ENCODE data around the gene LAMB3.

LAMB3 gene

GRCh38 chr1:209647156-209647555 is 5.1 kb downstream of the LAMB3 start:
- H3K4me3 ChIP-seq (ENCODE audit: extremely low read depth, insufficient read depth, low read length, poor library complexity, severe bottlenecking): no peak overlapping the region

GRCh38 chr1:209646558-209646957 is 5.7 kb downstream of the LAMB3 start:
- no peaks in the 10 kb centered on the region for H3K9me3 ChIP-seq (ENCODE audit: control insufficient read depth, low read length)
- no peak overlapping the region for H3K4me3 ChIP-seq (ENCODE audit: extremely low read depth, insufficient read depth, low read length, poor library complexity, severe bottlenecking)
- no peaks in the 10 kb centered on the region for H3K36me3 ChIP-seq (ENCODE audit: control insufficient read depth, insufficient read depth, low read length)
- 75 to 85% methylated on average over 2 to 4 of the region's 5 CpGs for WGBS, 2 experiments (ENCODE audit: insufficient coverage in 2 of 2)
- H3K4me1 ChIP-seq (ENCODE audit: control insufficient read depth, insufficient read depth, low read length, poor library complexity, severe bottlenecking): peaks cover 5% of the 10 kb centered on the region
- no peak overlapping the region for H3K27ac ChIP-seq (ENCODE audit: low read depth, low read length, severe bottlenecking)

More at GRCh38 chr1:209647156-209647555, 5.1 kb downstream of the LAMB3 start:
- Histone ChIP-seq H3K4me1 (ENCODE audit: control insufficient read depth, insufficient read depth, low read length, poor library complexity, severe bottlenecking) (peaks cover 5% of the 10 kb centered on the region), H3K36me3 (ENCODE audit: control insufficient read depth, insufficient read depth, low read length) (no peaks in the 10 kb centered on the region), H3K9me3 (ENCODE audit: control insufficient read depth, low read length) (no peaks in the 10 kb centered on the region), H3K27ac (ENCODE audit: low read depth, low read length, severe bottlenecking) (no peak overlapping the region)
- 100% methylated on average over 2 of the region's 4 CpGs for WGBS, 2 experiments (ENCODE audit: insufficient coverage in 2 of 2)

- H3K27ac ChIP-seq (ENCODE audit: low read depth, low read length, severe bottlenecking): no peak overlapping the region
- no peaks in the 10 kb centered on the region for H3K4me1 ChIP-seq (ENCODE audit: control insufficient read depth, insufficient read depth, low read length, poor library complexity, severe bottlenecking)
- no peaks in the 10 kb centered on the region for H3K9me3 ChIP-seq (ENCODE audit: control insufficient read depth, low read length)
- no peaks in the 10 kb centered on the region for H3K36me3 ChIP-seq (ENCODE audit: control insufficient read depth, insufficient read depth, low read length)
- no peak overlapping the region for H3K4me3 ChIP-seq (ENCODE audit: extremely low read depth, insufficient read depth, low read length, poor library complexity, severe bottlenecking)
- 92 to 97% methylated on average over 11 to 13 of the region's 16 CpGs for WGBS, 2 experiments (ENCODE audit: insufficient coverage in 2 of 2)
Observed at GRCh38 chr1:209645574-209646452, 6.4 kb downstream of the LAMB3 start.

- H3K36me3 ChIP-seq (ENCODE audit: control insufficient read depth, insufficient read depth, low read length): no peaks in the 10 kb centered on the region
- no peaks in the 10 kb centered on the region for H3K4me1 ChIP-seq (ENCODE audit: control insufficient read depth, insufficient read depth, low read length, poor library complexity, severe bottlenecking)
- no peak overlapping the region for H3K4me3 ChIP-seq (ENCODE audit: extremely low read depth, insufficient read depth, low read length, poor library complexity, severe bottlenecking)
- WGBS, 2 experiments (ENCODE audit: insufficient coverage in 2 of 2): 92% methylated on average over 2 of the region's 2 CpGs; no CpG with 5 or more reads in 1 of the 2 experiments
- no peaks in the 10 kb centered on the region for H3K9me3 ChIP-seq (ENCODE audit: control insufficient read depth, low read length)
- no peak overlapping the region for H3K27ac ChIP-seq (ENCODE audit: low read depth, low read length, severe bottlenecking)
Observed at GRCh38 chr1:209643285-209644020, 8.8 kb downstream of the LAMB3 start.

GRCh38 chr1:209642816-209643215 is 9.4 kb downstream of the LAMB3 start:
- no peak overlapping the region for H3K27ac ChIP-seq (ENCODE audit: low read depth, low read length, severe bottlenecking)
- no peaks in the 10 kb centered on the region for H3K9me3 ChIP-seq (ENCODE audit: control insufficient read depth, low read length)
- 50% methylated on average over 2 of the region's 3 CpGs; no CpG with 5 or more reads in 1 of the 2 experiments for WGBS, 2 experiments (ENCODE audit: insufficient coverage in 2 of 2)
- H3K4me1 ChIP-seq (ENCODE audit: control insufficient read depth, insufficient read depth, low read length, poor library complexity, severe bottlenecking): no peaks in the 10 kb centered on the region
- H3K36me3 ChIP-seq (ENCODE audit: control insufficient read depth, insufficient read depth, low read length): no peaks in the 10 kb centered on the region
- H3K4me3 ChIP-seq (ENCODE audit: extremely low read depth, insufficient read depth, low read length, poor library complexity, severe bottlenecking): no peak overlapping the region

GRCh38 chr1:209641832-209642172 is 10.4 kb downstream of the LAMB3 start:
- no peaks in the 10 kb centered on the region for H3K36me3 ChIP-seq (ENCODE audit: control insufficient read depth, insufficient read depth, low read length)
- no peak overlapping the region for H3K4me3 ChIP-seq (ENCODE audit: extremely low read depth, insufficient read depth, low read length, poor library complexity, severe bottlenecking)
- no peak overlapping the region for H3K27ac ChIP-seq (ENCODE audit: low read depth, low read length, severe bottlenecking)
- WGBS, 2 experiments (ENCODE audit: insufficient coverage in 2 of 2): 92 to 94% methylated on average over 2 to 3 of the region's 5 CpGs
- no peaks in the 10 kb centered on the region for H3K4me1 ChIP-seq (ENCODE audit: control insufficient read depth, insufficient read depth, low read length, poor library complexity, severe bottlenecking)
- no peaks in the 10 kb centered on the region for H3K9me3 ChIP-seq (ENCODE audit: control insufficient read depth, low read length)

- H3K4me3 ChIP-seq (ENCODE audit: extremely low read depth, insufficient read depth, low read length, poor library complexity, severe bottlenecking): no peak overlapping the region
- no peak overlapping the region for H3K27ac ChIP-seq (ENCODE audit: low read depth, low read length, severe bottlenecking)
- no peaks in the 10 kb centered on the region for H3K4me1 ChIP-seq (ENCODE audit: control insufficient read depth, insufficient read depth, low read length, poor library complexity, severe bottlenecking)
- no peaks in the 10 kb centered on the region for H3K36me3 ChIP-seq (ENCODE audit: control insufficient read depth, insufficient read depth, low read length)
- H3K9me3 ChIP-seq (ENCODE audit: control insufficient read depth, low read length): no peaks in the 10 kb centered on the region
- WGBS, 2 experiments (ENCODE audit: insufficient coverage in 2 of 2): 56 to 72% methylated on average over 1 to 2 of the region's 5 CpGs
Observed at GRCh38 chr1:209635850-209636249, 16.4 kb downstream of the LAMB3 start.

- Histone ChIP-seq H3K9me3 (ENCODE audit: control insufficient read depth, low read length) (no peaks in the 10 kb centered on the region), H3K4me3 (ENCODE audit: extremely low read depth, insufficient read depth, low read length, poor library complexity, severe bottlenecking) (no peak overlapping the region), H3K27ac (ENCODE audit: low read depth, low read length, severe bottlenecking) (no peak overlapping the region), H3K36me3 (ENCODE audit: control insufficient read depth, insufficient read depth, low read length) (no peaks in the 10 kb centered on the region), H3K4me1 (ENCODE audit: control insufficient read depth, insufficient read depth, low read length, poor library complexity, severe bottlenecking) (no peaks in the 10 kb centered on the region)
- WGBS, 2 experiments (ENCODE audit: insufficient coverage in 2 of 2): 93 to 94% methylated on average over 13 to 18 of the region's 20 CpGs
Observed at GRCh38 chr1:209634005-209634737, 18.1 kb downstream of the LAMB3 start.

- Histone ChIP-seq H3K9me3 (ENCODE audit: control insufficient read depth, low read length) (no peaks in the 10 kb centered on the region), H3K4me1 (ENCODE audit: control insufficient read depth, insufficient read depth, low read length, poor library complexity, severe bottlenecking) (peaks cover 5% of the 10 kb centered on the region), H3K4me3 (ENCODE audit: extremely low read depth, insufficient read depth, low read length, poor library complexity, severe bottlenecking) (no peak overlapping the region), H3K36me3 (ENCODE audit: control insufficient read depth, insufficient read depth, low read length) (no peaks in the 10 kb centered on the region), H3K27ac (ENCODE audit: low read depth, low read length, severe bottlenecking) (no peak overlapping the region)
- 90 to 94% methylated on average over 4 to 5 of the region's 6 CpGs for WGBS, 2 experiments (ENCODE audit: insufficient coverage in 2 of 2)
Observed at GRCh38 chr1:209633335-209633997, 18.8 kb downstream of the LAMB3 start.
